Measurements from ENCODE around the gene ITIH2. TPM values are rescaled to one million over a fixed set of nuclear protein-coding genes. Genes with fewer than 3 reads are reported as not detected.
A peak's percentile ranks its signal among the peaks of the same experiment; 100 is the strongest.
"Not testable (repeated sequence)": the region's sequence is repeated elsewhere in the genome, so short reads cannot be mapped to it uniquely, and the experiment has no call there.

ITIH2 gene
- total RNA-seq, 1 experiment from 2014 or later = not detected

DNA sequence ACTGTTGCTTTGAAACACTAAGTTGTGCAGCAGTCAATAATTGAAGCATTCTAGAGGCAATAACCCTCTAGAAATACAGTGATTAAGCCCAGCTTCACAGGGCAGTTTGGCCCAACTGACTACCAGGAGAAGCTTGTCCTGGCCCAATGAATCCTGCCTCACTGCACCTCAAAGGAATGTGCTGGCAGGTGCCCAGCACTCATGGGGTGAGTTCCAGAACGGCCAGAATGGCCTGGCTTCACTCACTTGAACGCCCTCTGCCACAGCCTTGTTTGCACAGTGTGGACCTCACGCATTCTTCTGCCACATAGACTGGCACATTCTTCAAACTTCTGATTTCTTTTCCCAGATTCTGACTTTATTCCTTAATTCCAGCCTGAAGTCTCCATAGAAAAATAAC, 6.6 kb upstream of the ITIH2 start:
- peak; percentile 10 for DNase-seq (ENCODE audit: low read depth)

DNA sequence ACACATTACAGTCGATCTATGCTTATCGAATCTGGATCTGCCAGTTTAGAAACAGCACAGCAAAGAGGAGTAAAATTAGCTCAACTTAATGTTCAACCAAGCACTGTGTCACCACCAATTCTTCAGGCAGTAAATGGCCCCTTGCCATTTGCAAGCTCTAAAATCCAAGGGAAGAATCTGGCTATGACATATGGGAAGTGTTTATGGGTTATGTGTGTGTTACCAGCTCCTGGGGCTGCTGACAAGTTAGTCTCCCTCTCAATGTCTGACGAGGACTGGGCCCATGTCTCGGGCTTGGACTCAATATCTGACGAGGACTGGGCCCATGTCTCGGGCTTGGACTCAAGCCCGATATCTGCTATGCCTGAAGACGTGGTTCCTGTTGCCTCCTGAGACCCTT, 5.7 kb upstream of the ITIH2 start:
- peak; percentile 17 for DNase-seq (ENCODE audit: low read depth)

DNA sequence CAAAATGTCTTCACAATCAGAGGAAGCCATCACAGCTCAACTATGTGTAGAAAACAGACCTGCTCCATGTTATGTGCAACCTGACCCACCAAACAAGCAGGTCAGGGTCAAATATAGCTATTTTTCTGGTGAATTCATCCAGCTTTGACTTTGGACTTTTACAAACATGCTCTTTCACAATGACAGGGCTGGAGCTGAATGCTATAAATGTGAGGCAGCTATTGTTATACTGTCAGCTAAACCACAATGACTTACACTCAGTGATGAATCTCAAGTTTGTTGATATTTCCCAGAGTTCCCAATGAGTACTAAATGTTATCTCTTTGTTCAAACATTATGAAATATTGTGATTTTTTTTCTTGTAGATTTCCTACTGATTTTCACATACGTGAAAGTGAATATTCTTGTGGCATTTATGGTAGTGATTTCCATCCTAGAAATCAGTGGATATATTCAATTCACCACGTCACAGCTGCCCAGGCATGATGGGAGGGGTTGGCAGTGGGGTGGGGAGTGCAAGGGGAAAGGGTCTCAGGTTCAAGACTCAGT, 2.5 kb upstream of the ITIH2 start:
- DNase-seq (ENCODE audit: low read depth) = peak; percentile 54

DNA sequence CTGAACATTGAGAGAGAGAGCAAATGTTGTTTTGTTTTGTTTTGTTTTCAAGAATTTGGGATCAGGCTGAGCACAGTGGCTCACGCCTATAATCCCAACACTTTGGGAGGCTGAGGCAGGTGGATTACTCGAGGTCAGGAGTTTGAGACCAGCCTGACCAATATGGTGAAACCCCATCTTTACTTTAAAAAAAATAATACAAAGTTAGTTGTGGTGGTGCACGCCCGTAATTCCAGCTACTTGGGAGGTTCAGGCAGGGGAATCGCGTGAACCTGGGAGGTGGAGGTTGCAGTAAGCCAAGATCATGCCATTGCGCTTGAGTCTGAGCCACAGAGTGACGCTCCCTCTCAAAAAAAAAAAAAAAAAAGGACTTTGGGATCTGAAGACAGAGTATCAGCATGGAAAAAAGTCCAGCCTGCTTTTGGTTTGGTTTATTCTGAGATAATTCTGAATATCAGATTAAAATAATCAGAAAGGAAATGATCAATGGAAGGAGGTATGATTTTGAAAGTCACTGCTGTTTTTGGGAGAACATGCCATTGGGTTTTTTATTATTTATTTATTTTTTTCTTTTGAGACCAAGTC, 1.9 kb upstream of the ITIH2 start:
- no peak for DNase-seq (ENCODE audit: low read depth)

DNA sequence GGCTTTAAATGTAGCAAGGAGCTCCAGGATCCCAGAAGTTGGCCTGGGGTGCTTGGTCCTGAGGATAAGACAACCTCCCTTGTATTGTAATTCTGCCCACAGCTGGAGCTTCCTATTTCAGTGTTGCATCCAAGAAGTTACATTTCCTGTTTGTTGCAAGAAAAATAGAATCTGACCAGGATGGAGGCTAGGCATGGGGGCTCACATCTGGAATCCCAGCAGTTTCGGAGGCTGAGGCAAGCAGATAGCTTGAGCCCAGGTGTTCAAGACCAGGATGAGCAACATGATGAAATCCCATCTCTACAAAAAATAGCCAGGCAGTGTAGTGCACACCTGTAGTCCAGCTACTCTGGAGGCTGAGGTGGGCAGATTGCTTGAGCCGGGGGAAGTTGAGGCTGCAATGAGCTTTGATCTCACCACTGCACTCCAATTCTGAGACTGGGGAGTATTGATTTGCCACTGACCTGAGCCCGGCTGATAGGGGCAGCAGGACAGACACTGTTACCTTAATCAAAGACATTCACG, 766 bp upstream of the ITIH2 start:
- no peak for DNase-seq (ENCODE audit: low read depth)

DNA sequence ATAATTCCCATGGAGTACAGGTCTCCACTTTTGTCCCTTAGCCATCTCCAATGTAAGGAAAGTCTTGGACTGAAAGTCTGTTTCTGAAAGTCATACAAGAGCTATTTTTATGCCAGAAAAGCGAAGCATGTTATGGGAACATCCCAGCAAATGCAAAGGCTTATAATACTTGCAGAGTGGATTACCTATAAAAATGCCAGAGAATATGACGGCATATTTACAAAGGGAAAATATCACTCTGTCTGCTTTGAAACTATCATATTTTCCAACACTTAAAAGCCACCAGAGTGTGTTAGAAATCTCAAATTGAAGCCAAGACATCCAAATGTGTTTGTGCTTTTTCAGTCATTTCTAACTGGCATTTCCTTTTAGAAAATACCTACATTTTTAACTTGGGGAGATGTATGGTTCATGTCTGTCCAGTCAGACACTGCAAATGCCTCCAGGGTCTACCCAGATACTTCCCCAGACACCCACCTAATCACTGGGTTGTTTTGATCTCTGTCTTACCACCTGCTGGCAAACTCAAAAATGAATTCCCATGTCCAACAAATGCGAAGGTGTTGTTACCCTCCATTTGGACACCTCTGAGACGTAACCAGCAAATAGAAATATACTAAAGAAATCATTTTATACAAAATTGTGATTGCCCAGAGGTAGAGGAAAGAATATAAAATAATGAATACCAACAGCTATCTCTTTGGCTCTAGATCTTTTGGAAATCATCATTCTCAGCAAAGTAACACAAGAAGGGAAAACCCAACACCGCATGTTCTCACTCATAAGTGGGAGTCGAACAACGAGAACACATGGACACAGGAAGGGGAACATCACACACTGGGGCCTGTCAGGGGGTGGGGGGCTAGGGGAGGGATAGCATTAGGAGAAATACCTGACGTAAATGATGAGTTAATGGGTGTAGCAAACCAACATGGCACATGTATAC, 1.2 kb downstream of the ITIH2 start:
- no peak for DNase-seq (ENCODE audit: low read depth)

DNA sequence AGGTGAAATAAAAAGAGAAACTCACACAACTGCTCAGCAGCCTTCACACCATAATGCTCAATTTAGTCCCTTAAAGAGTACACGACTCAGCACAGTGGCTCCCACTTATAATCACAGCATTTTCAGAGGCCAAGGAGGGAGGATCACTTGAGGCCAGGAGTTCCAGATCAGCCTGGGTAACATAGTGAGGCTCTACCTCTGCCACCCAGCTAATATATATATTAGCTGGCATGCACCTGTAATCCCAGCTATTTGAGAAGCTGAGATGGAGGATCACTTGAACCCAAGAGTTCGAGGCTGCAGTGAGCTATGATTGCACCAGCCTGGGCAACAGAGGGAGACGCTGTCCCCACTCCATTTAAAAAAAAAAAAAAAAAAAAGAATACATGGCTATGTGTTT, 2.2 kb downstream of the ITIH2 start:
- DNase-seq (ENCODE audit: low read depth) = no peak

DNA sequence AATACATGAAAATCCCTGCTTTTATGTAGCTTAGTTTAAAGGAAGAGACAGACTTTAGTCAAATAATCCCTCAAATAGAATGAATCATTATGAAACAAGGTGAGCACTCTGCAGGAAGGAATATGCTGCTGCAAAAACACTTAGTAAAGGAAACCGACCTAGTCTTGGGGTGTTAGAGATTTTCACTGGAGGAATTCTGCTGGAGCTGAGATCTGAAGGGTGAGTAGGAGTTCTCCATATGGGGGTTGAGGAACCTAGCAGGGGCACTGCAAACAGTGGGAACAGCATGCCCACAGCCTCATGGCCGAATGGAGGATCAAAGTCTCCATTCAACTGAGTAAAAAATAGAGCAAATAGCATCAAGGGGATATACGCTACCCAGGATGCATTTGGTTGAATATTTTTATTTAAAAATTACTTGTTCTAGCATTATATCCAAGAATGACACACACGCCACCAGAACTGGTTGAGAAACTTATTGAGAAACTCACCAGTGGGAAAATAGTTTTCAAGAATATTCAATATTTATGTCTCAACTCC, 3.5 kb downstream of the ITIH2 start:
- no peak for DNase-seq (ENCODE audit: low read depth)

DNA sequence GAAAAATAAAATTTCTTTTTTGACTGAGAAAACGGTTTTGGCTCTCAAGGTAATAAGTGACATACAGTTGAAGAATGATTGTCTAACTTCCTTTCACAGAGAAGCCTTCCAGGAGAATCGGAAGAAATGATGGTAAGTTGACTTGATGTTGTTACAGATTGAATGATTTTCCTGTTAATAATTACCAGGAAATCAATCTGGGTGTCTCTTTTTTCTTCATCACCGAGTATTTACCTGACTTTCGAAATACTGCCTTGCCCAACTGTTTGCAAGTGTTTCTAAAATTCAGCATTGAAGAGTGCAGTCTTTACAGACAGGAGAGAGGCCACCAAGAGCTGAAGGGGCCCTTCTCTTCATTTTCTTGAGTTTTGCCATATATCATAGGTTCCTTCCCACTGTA, 4.0 kb downstream of the ITIH2 start:
- no peak for DNase-seq (ENCODE audit: low read depth)

DNA sequence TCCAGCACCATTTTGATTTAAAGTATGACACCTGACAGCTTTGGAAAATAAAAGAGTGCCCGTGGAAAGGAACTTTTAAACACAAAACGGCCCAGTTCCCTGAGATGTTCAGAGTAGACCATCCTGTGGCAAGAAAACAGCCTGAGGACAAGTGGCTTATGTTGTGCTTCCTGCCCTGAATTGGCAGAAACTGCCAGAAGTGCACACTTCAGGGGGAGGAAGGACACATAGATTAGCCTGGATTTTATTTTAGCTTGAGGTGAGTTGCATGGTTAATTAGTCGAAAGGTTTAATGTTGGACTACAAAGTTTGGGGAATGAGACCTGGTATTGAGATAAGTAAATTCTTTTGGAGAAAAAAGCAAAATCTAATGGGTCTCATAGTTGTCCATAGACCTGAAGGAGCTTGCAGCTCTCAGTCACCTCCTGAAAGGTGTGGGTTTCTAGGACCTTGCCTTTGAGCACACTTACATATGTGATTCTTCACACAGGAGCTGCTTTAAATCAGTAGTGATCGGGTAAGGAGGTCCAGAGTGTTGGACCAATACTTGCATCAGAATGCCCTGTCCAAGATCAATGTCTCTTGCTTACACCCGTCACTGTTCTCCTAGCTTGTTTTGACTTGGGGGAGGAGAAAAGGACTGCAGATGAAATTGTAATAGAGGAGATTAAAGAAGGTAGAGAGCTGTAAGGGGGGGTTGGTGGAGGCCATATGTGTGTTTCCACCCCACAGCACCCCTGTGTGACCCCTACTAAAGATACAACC, 4.9 kb downstream of the ITIH2 start:
- no peak for DNase-seq (ENCODE audit: low read depth)

DNA sequence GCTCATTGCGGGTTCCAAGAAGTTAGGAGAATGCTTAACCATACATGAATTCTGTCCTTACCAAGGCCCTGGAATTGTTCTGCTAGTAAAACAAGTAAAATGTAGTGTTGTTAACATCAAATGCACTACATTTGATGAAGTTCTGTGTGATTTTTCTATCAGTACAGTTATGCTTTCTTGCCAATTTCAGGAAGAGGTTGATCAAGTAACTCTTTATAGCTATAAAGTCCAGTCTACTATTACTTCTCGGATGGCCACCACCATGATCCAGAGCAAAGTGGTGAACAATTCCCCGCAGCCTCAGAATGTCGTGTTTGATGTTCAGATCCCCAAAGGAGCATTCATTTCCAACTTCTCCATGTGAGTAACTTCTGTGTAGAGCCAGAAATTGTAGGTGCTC, 5.7 kb downstream of the ITIH2 start:
- no peak for DNase-seq (ENCODE audit: low read depth)

DNA sequence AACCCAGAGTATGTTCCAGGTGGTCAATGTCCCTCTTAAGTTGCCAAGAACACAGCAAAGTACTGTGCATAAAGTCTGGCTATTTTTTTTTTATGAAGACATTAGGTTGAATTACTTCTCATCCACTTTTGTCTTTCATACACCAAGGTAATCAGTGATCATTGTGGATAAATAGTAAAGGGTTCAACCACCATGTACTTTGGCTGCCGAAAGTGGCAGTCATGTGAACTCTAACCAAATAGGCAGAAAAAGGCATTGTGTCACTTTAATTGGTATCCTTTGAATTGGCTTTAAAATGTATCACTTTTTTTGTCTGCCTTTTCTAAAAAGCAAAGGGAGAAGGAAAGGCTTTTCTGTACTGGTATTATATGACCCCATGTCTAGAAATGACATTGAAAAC, 7.3 kb downstream of the ITIH2 start:
- no peak for DNase-seq (ENCODE audit: low read depth)

DNA sequence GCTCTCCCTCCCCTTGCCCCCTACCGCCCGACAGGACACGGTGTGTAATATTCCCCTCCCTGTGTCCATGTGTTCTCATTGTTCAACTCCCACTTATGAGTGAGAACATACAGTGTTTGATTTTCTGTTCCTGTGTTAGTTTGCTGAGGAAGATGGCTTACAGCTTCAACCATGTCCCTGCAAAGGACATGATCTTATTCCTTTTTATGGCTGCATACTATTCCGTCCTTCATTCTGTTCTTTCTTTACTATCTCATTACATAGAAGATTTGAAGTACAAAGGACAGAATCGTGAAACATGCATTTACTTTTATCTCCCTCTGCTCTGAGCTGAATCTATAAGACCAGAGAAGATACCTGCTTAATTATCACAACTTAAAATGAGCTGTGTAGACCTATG, 8.0 kb downstream of the ITIH2 start:
- not testable (repeated sequence) for DNase-seq (ENCODE audit: low read depth)

DNA sequence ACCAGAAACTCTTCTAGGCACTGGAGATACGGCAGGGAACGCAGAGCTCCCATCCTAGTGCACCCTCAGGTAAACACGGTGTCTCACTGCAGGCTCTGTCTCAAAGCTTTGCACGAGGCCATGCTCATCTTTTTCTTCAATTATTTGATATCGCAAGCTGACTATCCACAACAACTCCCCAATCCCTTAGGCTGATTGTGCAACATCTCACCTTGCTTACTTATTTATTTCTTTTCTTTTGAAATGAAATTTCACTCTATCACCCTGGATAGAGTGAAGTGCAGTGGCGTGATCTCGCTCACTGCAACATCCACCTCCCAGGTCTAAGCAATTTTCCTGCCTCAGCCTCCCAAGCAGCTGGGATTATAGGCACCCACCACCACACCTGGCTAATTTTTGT, 12.4 kb downstream of the ITIH2 start:
- DNase-seq (ENCODE audit: low read depth) = no peak

DNA sequence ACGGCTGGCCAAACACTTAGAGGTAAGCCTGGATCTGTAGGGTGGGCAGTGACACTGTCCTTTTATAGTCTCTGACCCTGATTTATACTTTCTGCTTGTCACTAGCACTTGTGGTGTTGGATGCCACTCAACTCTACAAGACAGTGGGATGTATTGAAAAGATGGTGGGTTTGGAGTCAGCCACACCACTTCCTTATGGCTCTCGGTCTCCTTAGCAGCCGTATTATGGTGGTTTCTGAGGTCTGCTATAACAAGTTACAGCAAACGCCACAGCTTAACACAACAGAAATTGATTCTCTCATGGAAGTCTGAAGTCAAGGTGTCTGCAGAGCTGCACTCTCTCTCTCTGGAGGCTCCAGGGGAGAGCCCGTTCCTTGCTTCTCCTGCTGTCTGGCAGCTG, 14.7 kb downstream of the ITIH2 start:
- no peak for DNase-seq (ENCODE audit: low read depth)

DNA sequence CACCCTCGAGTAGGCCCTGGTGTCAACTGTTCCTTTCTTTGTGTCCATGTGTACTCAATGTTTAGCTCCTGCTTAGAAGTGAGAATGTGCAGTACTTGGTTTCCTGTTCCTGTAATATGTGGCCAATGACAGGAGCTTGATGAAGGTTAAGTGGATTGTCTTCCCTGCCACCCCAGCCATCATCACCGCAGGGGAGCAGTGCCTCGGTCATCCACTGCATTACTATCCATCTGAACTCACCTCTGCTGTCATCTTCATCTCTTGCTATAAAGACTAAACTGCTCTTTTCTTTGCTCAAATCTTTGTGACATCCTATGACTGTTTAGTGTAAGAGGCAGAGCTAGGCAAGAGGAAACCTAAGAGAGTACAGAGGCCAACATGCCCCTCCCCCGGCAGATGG, 15.6 kb downstream of the ITIH2 start:
- DNase-seq (ENCODE audit: low read depth) = no peak

DNA sequence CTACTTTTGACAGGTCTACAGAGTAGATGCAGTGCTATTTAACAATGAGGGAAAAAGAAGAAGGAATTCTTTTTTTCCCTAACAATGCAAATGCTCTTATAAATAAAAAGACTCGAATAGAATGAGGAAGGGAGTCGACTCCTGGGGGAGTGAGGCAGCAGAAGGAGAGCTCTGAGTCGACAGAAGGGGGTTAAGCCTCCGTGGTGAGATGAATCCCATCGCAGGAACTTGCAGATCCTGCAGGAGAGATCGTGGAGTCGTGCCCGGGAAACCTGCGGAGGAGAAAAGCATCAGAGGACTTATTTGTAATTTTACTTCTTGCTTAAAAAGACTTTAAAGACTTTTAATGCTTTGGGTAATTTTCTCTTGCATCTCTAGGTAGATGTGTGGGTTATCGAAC, 17.4 kb downstream of the ITIH2 start:
- DNase-seq (ENCODE audit: low read depth) = no peak

DNA sequence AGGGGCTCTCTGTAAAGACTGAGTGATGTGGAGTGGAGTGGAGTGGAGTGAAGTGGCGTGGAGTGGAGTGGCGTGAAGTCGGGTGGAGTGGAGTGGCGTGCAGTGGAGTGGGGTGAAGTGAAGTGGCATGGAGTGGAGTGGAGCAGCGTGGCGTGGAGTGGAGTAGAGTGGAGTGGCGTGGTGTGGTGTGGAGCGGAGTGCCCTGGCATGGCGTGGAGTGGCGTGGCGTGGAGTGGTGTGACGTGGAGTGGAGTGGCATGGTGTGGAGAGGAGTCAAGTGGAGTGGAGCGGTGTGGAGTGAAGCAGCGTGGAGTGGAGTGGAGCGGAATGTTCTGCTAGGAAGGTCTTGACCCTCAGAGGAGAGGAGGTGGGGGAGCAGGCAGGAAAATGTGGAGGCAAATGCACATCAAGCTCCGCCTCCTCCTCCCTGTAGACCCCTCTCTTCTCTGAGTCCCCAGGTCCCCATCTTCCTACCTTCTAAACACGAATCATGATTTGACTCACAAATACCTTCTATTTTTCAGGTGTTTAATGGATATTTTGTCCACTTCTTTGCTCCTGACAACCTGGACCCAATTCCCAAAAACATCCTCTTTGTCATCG, 19.9 kb downstream of the ITIH2 start:
- no peak for DNase-seq (ENCODE audit: low read depth)

DNA sequence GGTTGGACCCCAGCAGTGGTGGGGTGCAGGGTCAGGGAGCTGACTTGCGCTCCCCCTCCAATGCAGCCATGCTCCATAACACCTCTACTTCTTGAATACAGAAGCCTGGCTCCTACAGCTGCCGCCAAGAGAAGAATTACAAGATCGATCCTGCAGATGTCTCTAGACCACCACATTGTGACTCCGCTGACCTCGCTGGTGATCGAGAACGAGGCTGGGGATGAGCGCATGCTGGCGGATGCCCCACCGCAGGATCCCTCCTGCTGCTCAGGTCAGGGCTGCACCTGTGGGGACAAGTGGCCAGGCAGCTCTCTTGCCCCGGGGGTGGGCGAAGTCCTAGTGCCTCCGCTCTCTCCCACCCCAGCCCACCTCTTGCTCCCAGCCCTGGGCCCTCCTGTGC, 31.7 kb downstream of the ITIH2 start:
- no peak for DNase-seq (ENCODE audit: low read depth)

DNA sequence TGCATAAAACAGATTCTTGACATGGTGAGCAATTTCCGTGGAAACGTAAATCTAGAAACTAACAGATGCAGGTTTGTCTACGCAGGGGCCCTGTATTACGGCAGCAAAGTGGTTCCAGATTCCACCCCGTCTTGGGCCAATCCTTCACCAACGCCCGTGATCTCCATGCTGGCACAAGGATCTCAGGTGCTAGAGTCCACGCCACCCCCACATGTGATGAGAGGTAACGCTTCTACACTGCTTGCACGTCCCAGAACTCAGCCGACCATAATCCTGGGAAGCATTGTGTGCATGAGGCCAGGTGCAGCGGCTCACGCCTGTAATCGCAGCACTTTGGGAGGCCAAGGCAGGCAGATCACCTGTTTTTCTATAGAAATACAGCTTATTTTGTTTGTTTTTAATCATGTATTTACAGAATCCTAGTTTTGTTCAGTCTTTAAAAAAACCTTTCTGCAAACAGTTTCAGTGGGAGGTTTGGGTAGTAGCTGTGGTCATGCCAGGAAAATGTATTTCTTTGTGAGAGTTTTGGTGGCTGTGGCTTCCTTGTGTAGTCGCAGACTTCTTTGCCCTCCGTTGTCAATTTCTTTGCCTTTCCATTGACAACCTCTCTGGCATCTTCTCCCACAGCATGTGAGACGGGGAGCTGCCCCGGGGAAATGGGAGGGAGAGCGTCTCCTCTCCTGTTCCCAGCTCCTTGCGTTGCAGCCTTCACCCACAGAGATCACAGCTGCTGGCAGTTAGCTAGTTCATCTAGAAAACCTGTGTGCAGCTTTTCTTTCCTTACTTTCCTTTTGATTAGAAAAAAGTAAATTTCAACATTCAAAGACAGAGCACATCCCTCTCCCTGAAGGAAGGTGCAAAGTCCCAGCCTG, 35.7 kb downstream of the ITIH2 start:
- no peak for DNase-seq (ENCODE audit: low read depth)
